Loucy (cell line): Measurements from ENCODE around the gene FYN.

Experiments used
- H2AFZ ChIP-seq: fragments of 200-600 bp; sonication (generic); 2 replicates; pipeline ENCODE4 v1.6.0; 2016; ENCODE audit warnings: antibody characterized with exemption, mild to moderate bottlenecking, low read length, moderate library complexity
- H3F3A ChIP-seq: fragments of 200-600 bp; 2 replicates; pipeline ENCODE4 v1.6.0; 2016; ENCODE audit warnings: antibody characterized with exemption, low read depth, mild to moderate bottlenecking
- H3K27me3 ChIP-seq: fragments of 200-600 bp; sonication (generic); 2 replicates; pipeline ENCODE4 v1.6.1; 2014; ENCODE audit warnings: low read length, mild to moderate bottlenecking; ENCODE audit not compliant: insufficient read depth, poor library complexity, severe bottlenecking
- H3K36me3 ChIP-seq: fragments of 200-600 bp; sonication (generic); 2 replicates; pipeline ENCODE4 v1.6.1; 2016; ENCODE audit warnings: low read length; ENCODE audit not compliant: insufficient read depth
- H3K4me1 ChIP-seq: fragments of 200-600 bp; sonication (generic); 2 replicates; pipeline ENCODE4 v1.5.1; 2014; ENCODE audit warnings: low read length, mild to moderate bottlenecking; ENCODE audit not compliant: insufficient read depth, poor library complexity, severe bottlenecking
- H3K4me2 ChIP-seq: fragments of 200-600 bp; sonication (generic); 2 replicates; pipeline ENCODE4 v1.6.0; 2014; ENCODE audit warnings: antibody characterized with exemption, low read length, low read depth, mild to moderate bottlenecking; ENCODE audit not compliant: poor library complexity, severe bottlenecking
- H3K4me3 ChIP-seq: fragments of 200-600 bp; sonication (generic); 2 replicates; pipeline ENCODE4 v1.5.1; 2014; ENCODE audit warnings: low read length, mild to moderate bottlenecking, mixed read lengths; ENCODE audit not compliant: poor library complexity, severe bottlenecking
- H3K79me2 ChIP-seq: fragments of 200-600 bp; sonication (generic); 2 replicates; pipeline ENCODE4 v1.6.1; 2014; ENCODE audit warnings: low read length; ENCODE audit not compliant: insufficient read depth
- H3K9ac ChIP-seq: fragments of 200-600 bp; sonication (generic); 2 replicates; pipeline ENCODE4 v1.6.0; 2014; ENCODE audit warnings: mild to moderate bottlenecking, low read depth, low read length, moderate library complexity; ENCODE audit not compliant: poor library complexity, severe bottlenecking
- H3K9me2 ChIP-seq: fragments of 200-600 bp; sonication (generic); replicated peaks from 2 replicates; pipeline ENCODE4 v1.6.1; 2016; ENCODE audit warnings: low read depth, low read length, mixed read lengths
- H3K9me3 ChIP-seq: fragments of 200-600 bp; sonication (generic); 2 replicates; pipeline ENCODE4 v1.6.1; 2014; ENCODE audit warnings: mild to moderate bottlenecking, antibody characterized with exemption, low read length, low read depth; ENCODE audit not compliant: insufficient read depth
- H4K20me1 ChIP-seq: fragments of 200-600 bp; sonication (generic); 2 replicates; pipeline ENCODE4 v1.6.0; 2014; ENCODE audit warnings: antibody characterized with exemption, low read length, mild to moderate bottlenecking; ENCODE audit not compliant: insufficient read depth, poor library complexity, severe bottlenecking
- CTCF ChIP-seq: fragments of 200-600 bp; sonication (generic); conservative IDR thresholded peaks from 2 replicates; pipeline ENCODE4 v1.5.1; 2014; ENCODE audit warnings: mild to moderate bottlenecking, antibody characterized with exemption, low read length
- EZH2phosphoT487 ChIP-seq: fragments of 200-600 bp; IDR thresholded peaks from 2 replicates; pipeline ENCODE4 v1.6.1; 2018; ENCODE audit warnings: antibody characterized with exemption, mild to moderate bottlenecking, moderate library complexity, borderline replicate concordance

FYN gene

GRCh38 chr6:111829998-111830397 is 43.3 kb downstream of the FYN start:
- TF ChIP-seq EZH2phosphoT487 (no peak), CTCF (no peak)
- no peaks in the 10 kb centered on the region for H3F3A ChIP-seq

GRCh38 chr6:111829581-111829980 is 43.7 kb downstream of the FYN start:
- Histone ChIP-seq H3K4me1 (peaks cover 32% of the 10 kb centered on the region), H3K79me2 (peaks cover 71% of the 10 kb centered on the region), H3K4me2 (no peak overlapping the region), H3K9ac (no peak overlapping the region), H2AFZ (no peak overlapping the region), H3K27me3 (no peaks in the 10 kb centered on the region), H3K9me2 (no peaks in the 10 kb centered on the region), H3K4me3 (no peak overlapping the region), H3K9me3 (no peaks in the 10 kb centered on the region), H3K36me3 (peaks cover 6% of the 10 kb centered on the region; the same call in 1 of the 2 replicates), H3F3A (no peaks in the 10 kb centered on the region), H4K20me1 (no peaks in the 10 kb centered on the region)
- TF ChIP-seq CTCF (no peak), EZH2phosphoT487 (no peak)

More at GRCh38 chr6:111829998-111830397, 43.3 kb downstream of the FYN start:
- Histone ChIP-seq H3K4me1 (peaks cover 32% of the 10 kb centered on the region), H3K4me3 (no peak overlapping the region), H3K79me2 (peaks cover 75% of the 10 kb centered on the region), H3K36me3 (peaks cover 6% of the 10 kb centered on the region; the same call in 1 of the 2 replicates), H3K9me3 (no peaks in the 10 kb centered on the region), H2AFZ (no peak overlapping the region), H4K20me1 (no peaks in the 10 kb centered on the region), H3K27me3 (no peaks in the 10 kb centered on the region), H3K4me2 (no peak overlapping the region), H3K9ac (no peak overlapping the region), H3K9me2 (no peaks in the 10 kb centered on the region)

- no peaks in the 10 kb centered on the region for H3K27me3 ChIP-seq
- peaks cover 64% of the 10 kb centered on the region for H3K79me2 ChIP-seq
- H3K36me3 ChIP-seq: peaks cover 6% of the 10 kb centered on the region; the same call in 1 of the 2 replicates
- H4K20me1 ChIP-seq: no peaks in the 10 kb centered on the region
- no peak overlapping the region for H3K9ac ChIP-seq
- no peaks in the 10 kb centered on the region for H3K9me2 ChIP-seq
- TF ChIP-seq EZH2phosphoT487: no peak
- TF ChIP-seq CTCF: no peak
- no peak overlapping the region for H2AFZ ChIP-seq
- H3K4me3 ChIP-seq: no peak overlapping the region
- H3K4me2 ChIP-seq: no peak overlapping the region
- no peaks in the 10 kb centered on the region for H3K9me3 ChIP-seq
- H3K4me1 ChIP-seq: peaks cover 33% of the 10 kb centered on the region
- no peaks in the 10 kb centered on the region for H3F3A ChIP-seq
Measured at GRCh38 chr6:111828809-111829208, 44.4 kb downstream of the FYN start.
